Measurements from ENCODE around the gene LRRC3.
"Not testable (repeated sequence)": the region's sequence is repeated elsewhere in the genome, so short reads cannot be mapped to it uniquely, and the experiment has no call there.

Gene LRRC3, protein sequence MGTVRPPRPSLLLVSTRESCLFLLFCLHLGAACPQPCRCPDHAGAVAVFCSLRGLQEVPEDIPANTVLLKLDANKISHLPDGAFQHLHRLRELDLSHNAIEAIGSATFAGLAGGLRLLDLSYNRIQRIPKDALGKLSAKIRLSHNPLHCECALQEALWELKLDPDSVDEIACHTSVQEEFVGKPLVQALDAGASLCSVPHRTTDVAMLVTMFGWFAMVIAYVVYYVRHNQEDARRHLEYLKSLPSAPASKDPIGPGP

DNA sequence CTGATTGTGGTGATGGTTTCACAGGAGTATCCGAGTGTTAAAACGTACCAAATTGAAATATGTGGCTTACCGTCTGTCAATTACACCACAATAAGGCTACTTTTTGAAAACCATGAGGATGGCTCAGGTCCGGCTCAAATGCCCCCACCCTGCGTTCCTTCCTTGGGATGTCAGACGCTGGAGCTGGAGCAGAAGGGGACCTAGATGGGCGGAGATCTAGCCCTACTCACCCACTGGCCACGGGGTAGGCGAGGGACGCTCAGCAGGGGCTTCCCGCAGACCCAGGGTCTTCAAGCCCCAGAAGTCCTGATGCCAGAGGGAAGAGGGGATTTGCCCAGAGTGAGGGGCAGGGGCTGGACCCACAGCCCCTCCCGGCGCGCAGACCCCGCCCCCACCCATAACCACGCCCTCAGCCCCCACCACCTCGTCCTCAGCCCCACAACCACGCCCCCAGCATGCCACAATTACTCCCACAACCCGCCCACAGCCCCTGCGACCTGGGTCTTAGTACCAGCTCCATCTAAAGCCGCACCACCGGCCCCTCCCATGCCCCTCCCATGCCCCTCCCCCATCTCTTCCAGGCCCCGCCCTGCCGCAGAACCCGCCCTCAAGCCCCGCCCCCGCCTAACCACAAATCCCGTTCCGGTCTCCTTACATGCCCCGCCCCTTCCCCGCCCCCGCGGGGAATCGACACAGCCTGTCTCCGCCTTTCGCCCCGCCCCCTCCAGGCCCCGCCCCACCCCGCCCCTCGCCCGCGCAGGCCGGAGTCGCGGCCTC, at the start of gene LRRC3:
LRRC3 (plus strand) TSS at position 764 of the 777 bp plus-strand sequence. CDS start 1,135 bp downstream, outside the sequence.
- peak; percentile 47 for DNase-seq

DNA sequence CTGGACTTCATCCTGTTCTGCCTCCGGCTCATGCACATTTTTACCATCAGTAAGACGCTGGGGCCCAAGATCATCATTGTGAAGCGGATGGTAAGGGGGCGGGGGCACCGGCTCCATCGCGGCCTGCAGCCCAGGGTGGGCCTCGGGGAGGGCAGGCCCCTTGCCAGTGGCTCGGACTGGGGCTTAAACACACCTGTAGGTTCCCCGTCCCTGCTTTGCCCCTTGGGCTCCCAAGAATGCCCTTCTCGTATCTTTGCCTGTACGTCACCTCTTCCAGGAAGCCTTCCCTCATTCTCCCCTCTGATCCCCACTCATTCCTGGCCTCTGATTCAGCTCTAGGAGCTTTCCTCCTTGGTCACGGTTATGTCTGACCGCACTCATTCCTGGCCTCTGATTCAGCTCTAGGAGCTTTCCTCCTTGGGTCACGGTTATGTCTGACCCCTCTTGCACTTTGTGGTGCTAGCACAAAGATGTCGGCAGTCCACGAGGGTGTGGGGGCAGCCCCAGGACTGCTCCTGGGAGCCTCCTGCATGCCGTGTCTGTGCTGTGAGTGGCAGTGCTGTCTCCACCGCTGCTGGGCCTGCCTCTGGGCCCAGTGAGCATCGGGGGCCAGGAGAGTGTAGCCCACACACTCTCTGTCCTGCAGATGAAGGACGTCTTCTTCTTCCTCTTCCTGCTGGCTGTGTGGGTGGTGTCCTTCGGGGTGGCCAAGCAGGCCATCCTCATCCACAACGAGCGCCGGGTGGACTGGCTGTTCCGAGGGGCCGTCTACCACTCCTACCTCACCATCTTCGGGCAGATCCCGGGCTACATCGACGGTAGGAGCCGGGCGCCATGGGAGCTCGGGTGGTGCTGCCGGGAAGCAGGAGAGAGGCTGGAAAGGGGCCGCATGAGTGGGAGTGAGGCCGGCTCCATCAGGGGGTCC, 49.1 kb upstream of the LRRC3 start:
- DNase-seq: no peak

DNA sequence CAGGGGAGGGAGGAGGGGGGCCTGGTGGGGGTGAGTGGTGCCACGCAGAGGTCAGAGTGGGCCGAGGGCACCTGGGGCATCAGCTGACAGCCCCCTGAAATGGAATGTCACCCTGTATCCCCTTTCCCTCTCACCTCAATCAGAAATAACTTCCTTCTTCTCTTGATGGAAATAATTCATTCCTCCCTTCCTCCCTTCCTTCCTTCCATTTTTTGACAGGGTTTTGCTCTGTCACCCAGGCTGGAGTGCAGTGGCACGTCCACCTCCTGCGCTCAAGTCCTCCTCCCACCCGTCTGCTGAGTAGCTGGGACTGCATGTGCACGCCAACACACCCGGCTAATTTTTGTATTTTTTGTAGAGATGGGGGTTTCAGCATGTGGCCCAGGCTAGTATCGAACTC, 48.4 kb upstream of the LRRC3 start:
- no peak for DNase-seq

DNA sequence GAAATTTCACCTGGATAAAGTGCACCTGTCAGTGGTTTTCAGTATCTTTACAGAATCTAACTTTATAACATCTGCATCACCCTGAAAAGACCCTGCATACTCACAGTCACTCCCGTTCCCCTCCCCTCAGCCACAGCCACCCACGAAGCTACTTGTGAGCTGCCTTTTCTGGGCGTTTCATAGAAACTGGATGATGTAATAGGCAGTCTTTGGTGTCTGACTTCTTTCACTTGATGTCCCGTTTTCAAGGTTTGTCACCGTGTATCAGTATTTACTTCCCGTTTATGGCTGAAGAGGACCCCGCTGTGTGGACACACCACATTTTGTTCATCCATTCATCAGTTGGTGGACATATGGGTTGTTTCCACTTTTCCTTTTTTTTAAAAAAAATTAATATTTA, 47.8 kb upstream of the LRRC3 start:
- DNase-seq: no peak

DNA sequence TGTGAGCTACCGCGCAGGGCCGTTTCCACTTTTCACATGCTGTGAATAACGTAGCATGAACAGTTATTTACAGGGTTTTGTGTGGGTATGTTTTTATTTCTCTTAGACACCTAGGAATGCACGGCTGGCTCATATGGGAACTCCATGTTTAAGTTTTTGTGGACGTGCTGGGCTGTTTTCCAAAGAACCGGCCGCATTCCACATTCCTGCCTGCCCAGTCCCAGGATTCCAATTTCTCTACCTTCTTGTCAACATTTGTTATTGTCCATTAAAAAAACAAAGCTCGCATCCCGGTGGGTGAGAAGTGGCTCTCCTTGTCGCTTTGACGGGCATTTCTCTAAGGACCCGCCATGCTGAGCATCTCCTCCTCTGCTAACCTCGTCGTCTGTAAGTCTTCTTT, 47.1 kb upstream of the LRRC3 start:
- no peak for DNase-seq

DNA sequence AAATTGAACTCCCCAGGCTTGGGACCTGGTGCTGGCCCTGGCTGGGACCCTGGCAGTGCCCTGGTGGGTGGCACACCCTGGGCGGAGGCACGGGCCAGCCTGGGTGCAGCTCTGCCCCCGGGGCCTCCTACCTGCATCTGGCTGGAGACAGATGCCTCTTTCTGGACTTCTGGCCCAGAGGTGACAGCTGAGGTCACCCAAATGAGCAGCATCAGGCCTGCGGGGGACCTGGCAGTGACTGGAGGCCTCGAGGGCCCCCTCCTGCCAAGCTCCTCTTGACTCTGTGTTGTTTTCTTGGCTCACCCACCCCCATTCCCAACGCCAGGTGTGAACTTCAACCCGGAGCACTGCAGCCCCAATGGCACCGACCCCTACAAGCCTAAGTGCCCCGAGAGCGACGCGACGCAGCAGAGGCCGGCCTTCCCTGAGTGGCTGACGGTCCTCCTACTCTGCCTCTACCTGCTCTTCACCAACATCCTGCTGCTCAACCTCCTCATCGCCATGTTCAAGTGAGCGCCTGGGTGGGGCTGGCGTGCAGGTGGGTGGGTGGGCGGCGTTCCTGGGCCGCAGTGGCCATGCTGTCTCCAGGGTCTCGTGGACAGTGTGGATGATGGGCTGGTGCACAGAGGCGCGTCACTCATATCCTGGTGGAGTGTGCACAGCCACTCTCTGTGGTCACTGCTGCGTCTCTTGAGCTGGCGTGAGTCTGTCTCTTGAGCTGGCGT, 41.6 kb upstream of the LRRC3 start:
- no peak for DNase-seq

DNA sequence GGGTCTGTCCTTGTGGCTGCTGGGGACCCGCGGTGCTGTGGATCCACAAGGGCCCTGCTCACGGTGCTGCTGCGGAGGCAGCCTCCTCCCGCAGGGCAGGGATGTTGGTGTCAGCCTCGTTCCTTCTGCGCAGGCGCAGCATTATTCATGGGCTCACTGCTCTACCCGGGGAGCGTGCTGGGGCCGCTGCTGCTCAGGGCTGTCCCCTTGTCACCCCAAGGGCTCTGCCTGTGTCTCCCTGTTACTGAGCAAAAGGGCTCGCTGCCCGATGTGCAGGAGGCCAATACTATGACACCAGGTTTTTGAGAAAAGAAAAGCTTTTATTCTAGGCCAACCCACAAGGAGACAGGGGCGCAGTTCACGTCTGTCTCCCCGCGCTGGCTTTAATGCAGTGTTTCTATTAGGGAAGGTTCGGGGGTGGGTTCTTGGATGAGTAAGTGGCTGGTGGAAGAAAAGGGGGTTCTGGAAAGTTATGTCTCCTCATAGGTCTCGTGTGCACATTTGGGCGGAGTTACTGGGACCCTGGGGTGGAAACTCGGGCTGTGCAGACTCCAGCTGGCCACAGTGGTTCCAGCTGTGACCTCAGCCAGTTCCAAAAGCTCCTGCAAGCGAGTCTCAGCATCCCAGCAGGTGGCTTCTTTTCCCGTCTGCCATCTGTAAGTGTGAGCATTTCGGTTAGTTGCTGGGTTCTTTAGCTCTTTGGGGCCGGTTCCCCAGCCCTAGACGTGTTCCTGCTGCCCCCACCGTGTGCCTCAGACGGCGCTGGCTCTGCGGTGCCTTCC, 40.8 kb upstream of the LRRC3 start:
- no peak for DNase-seq

DNA sequence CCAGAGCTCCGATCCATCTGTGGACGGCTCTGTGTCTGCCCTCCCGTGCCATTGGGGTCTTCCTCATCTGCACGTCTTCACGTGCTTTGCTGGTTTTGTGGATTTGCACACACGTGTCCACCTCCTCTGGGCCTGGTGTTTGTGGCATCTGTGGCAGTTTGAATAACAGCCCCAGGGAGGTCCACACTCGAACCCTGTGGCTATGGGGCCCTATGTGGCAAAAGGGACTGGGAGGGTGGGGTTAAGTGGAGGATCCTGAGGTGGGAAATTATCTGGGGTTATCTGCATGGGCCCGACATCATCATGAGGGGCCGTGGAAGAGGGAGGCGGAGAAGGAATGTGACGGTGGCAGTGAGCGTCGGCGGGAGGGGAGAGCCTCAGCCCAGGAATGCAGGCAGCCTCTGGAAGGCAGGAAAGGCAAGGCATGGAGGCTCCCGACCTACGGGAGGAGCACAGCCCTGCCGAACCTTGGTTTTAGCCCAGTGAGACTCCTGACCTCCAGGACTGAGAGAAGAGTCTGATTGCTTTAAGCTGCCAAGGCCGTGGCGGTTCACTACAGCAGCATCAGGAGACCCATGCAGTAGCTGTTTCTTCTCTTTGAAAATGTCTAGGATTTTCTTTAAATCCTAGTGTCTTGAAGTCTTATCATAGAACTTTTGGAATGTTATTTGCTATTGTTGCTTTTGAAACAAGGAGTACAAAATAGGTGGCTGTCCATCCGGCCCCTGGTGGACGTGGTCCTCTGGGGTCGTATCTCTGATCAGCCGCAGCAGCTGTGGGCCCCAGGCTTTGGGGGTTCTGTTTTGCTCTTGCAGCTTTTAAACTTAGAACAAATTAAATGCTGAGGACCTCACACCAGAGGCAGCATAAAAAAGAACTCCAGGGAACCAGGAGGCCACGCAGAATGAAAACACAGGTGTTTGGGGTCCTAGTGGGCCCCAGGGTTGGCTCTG, 40.0 kb upstream of the LRRC3 start:
- no peak for DNase-seq

DNA sequence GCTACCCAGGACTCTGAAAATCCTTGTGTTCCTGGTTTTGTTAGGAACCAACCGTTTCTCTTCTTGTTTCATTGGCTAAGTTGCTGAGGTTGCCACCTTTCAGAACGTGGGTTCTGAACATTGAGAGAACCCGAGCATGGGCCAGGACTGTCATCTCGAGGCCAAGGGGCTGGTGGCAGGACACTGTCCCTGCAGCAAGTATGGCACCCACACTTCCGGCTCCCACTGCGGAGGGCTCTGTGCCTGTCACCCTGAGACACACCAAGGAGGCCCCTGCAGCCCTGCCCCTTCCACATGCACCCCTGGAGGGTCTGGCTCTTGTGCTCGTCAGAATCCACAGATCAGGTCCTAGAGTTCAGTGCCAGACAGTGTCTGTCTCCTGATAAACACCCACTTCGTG, 39.1 kb upstream of the LRRC3 start:
- DNase-seq: no peak

DNA sequence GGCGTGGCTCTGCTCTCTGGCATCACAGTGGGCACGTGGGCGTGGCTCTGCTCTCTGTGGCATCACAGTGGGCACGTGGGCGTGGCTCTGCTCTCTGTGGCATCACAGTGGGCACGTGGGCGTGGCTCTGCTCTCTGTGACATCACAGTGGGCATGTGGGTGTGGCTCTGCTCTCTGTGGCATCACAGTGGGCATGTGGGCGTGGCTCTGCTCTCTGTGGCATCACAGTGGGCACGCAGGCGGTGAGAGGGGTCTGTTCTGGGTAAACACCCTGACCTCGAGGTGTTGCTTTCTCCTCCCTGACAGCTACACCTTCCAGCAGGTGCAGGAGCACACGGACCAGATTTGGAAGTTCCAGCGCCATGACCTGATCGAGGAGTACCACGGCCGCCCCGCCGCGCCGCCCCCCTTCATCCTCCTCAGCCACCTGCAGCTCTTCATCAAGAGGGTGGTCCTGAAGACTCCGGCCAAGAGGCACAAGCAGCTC, 37.6 kb upstream of the LRRC3 start:
- DNase-seq: not testable (repeated sequence)

DNA sequence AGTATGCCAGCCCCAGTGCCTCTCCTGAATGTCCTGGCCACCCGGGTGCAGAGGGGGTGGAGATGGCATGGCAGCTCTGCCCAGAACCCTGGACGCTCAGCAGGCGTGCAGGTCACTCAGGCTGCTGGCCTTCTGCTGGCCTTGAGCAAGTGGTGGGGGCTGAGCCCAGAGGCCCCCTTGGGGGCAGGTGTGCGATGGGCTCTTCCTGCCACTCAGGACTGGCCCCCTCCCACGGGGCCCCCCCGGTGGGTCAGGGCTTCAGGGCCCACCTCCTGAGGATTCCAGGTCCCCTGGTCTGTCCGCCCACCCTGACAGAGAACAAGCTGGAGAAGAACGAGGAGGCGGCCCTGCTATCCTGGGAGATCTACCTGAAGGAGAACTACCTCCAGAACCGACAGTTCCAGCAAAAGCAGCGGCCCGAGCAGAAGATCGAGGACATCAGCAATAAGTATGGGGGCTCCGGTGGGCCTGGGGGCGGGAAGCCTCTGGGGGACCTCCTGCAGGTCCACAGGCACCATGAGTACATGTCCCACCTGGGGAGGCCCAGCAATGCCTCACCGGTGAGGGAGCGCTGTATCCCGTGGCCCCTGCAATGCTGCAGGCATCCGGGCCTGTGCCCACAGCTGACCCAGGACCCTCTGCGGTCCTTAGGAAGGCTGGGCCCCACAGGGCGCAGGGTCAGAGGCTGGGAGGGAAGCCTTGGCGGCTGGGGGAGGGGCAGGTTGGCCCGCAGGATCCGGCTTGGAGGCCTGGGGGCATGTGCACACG, 37.0 kb upstream of the LRRC3 start:
- no peak for DNase-seq

DNA sequence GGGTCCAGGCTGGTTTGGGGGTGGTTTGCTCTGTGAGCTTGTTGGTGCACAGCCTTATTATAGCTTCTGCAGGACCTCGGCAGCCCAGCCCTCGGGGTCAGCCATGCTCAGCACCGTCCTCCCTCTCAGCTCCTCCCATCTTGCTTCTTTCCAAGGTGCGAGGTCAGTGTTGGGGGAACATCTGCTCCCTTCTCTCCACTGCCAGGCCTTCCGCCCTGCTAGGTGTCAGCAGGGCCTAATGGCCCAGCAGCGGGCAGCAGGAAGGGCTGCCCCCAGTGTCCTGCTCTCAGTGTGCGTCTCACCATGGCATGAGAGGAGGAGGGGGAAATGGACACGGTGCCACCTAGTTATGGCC, 36.5 kb upstream of the LRRC3 start:
- DNase-seq: no peak

DNA sequence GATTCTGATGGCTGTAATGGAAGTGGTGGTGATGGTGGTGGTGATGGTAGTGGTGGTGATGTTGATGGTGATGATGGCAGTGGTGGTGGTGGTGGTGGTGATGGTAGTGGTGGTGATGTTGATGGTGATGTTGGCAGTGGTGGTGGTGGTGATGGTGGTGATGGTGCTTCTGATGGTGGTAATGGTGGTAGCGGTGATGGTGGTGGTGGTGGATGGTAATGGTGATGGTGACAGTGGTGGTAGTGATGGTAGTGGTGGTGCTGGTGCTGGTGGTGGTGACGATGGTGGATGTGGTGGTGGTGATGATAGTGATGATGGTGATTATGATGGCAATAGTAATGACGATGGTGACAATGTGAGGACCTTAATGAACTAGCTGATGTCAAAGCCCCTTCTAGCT, 35.6 kb upstream of the LRRC3 start:
- DNase-seq: no peak

DNA sequence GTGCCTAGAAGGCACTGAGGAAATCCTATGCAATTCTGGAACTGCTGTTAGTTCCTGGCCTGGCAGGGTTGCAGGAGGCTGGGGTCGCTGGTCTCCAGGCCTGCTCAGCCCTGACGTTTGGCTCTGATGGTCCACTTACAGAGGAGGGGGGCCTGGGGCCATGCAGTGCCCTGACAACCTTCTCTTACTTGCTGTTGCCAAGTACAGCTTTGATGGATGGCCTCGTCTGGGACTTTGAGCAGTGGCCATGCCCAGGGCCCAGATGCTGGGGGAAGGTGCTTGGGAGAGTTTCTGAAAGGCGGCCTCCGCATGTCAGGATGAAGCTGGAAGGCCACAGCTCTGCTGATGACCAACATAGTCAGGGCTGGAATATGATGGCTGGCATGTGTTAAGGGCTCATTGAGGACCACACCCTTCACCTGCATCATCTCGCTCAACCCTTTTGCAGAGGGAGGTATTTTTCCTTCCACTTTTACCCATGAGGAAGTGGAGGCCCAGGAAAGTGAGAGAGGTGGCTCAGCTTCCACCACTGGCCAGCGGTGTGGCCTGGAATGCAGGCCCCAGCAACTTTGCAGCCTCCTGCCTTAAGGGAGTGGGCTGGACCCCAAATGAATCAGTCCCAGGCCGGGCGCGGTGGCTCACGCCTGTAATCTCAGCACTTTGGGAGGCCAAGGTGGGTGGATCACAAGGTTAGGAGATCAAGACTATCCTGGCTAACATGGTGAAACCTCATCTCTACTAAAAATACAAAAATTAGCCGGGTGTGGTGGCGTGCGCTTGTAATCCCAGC, 34.7 kb upstream of the LRRC3 start:
- no peak for DNase-seq

DNA sequence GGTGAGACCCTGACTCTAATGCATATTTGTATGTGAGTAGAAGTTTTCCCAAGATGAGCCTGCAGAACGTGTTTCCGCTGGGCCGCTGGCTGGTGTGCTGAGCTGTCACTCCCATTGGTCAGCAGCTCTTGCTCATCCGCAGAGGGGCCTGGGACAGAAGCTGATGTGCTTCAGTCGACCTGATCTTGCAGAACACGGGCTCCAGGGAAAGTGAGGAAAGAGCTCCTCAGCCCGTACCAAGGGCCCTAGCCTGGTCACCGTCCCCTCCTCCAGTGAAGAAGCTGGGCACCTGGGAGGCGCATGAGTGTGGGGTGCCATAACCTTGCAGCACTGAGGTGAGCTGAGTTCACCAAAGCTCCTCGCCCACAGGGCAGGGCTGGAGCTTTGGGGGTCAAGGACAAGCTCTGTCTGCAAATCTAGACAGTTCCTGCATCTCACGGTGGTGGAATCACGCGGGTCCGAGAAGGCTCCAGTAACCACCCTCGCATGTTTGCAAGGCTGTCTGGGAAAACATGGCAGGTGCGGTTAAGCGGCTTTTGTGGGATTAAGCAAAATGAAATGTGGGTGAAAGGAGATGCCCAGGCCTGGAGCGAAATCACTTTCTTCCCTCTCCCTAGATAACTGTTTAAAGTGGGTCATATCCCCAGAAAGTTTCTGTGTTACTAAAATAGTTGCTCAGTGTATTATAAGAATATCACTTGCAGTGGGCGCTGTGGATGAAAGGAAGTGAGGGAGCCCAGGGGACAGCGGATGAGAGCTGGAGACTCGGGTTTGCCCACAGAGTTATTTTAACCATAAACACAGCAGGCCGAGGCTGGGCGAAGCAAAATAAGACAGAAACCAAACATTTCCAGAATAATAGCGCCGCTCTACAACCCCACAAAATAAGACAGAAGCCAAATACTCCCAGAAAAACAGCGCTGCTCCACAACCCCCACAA, 33.1 kb upstream of the LRRC3 start:
- no peak for DNase-seq

DNA sequence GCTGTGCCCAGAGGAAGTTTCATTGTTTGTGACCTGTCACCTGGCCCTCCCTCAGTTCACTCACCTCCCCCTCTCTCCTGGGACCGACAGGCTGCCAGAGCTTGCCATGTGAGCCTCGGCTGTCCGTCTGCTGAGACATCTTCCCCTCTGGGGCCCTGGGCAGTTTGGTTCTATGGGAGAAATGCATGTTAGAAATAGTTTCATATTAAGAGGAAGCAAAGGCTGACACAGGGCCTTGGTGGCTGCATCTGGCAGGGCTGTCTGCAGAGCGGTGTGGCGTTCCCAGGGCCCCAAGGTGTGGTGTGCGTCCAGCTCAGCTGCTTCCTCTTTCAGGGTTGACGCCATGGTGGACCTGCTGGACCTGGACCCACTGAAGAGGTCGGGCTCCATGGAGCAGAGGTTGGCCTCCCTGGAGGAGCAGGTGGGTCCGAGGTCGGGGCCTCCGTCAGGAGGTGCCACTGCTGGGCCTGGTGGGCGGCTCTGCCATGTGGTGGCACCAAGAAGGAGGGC, 31.9 kb upstream of the LRRC3 start:
- no peak for DNase-seq

DNA sequence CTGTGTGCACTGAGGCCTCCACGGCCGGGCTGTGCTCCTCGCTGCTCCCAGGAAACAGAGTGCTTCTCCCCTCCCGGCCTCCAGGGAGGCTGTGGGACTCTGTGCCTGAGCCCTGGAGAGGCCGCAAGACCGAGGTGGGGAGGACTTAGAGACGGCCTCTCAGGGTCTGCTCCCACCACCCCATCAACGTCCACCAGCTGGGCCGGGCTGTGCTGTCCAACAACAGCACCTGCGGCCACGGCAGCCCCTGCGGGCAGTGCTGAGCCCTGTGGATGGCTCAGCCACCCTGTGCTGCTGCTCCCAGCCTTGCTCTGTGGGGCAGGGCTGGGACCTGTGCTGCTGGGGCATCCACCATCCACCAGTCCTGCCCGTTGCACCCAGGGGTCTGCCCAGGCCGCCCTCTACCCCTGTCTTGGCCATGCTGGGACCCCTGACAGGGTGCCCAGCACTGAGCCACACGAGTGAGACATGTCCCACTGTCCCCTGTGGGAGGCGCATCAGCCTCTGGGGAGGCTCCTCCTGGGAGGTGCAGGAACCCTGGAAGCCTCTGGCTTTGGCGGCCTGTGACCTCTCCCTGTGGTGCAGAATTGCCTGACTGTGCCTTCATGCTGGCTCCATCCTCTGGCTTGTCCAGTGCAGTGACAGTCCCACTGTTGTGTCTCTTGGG, 31.2 kb upstream of the LRRC3 start:
- DNase-seq: no peak

Measured in retina (tissue), 1 donor.